Measurements from ENCODE around the gene PLCXD1.

The PLCXD1 gene

GRCh38 chrX:352582-353314 lies 71.6 kb downstream of the PLCXD1 start:
- DNase-seq, result no peak

All from NCI-H1417 treated with DMSO at 0.1 percent for 48 hours (cell line).